ENCODE results near the gene TPRX2.
"Not testable (repeated sequence)": the region's sequence is repeated elsewhere in the genome, so short reads cannot be mapped to it uniquely, and the experiment has no call there.

The TPRX2 gene

GRCh38 chr19:47858646-47859285 is at the start of gene TPRX2:
Gene TPRX2, plus strand, starts transcription at chr19:47859235. Its CDS starts 12 bp downstream, at chr19:47859247.
- DNase-seq (ENCODE audit: low read depth); H3K4me3 ChIP-seq (ENCODE audit: low read length): not testable (repeated sequence)

GRCh38 chr19:47813304-47813994 is 45.6 kb upstream of the TPRX2 start:
- H3K4me3 ChIP-seq (ENCODE audit: low read length): no peak overlapping the region
- peak; percentile 47 for DNase-seq (ENCODE audit: low read depth)
- TF ChIP-seq CTCF (IDR thresholded peaks at IDR 0.05; ENCODE audit: insufficient read depth, low read depth, low read length, missing control alignments): peak; percentile 62

- TF ChIP-seq CTCF (IDR thresholded peaks at IDR 0.05; ENCODE audit: insufficient read depth, low read depth, low read length, missing control alignments): no peak
- H3K4me3 ChIP-seq (ENCODE audit: low read length): no peak overlapping the region
- DNase-seq (ENCODE audit: low read depth): no peak
Observed at GRCh38 chr19:47813995-47814328, 45.1 kb upstream of the TPRX2 start.

DNA sequence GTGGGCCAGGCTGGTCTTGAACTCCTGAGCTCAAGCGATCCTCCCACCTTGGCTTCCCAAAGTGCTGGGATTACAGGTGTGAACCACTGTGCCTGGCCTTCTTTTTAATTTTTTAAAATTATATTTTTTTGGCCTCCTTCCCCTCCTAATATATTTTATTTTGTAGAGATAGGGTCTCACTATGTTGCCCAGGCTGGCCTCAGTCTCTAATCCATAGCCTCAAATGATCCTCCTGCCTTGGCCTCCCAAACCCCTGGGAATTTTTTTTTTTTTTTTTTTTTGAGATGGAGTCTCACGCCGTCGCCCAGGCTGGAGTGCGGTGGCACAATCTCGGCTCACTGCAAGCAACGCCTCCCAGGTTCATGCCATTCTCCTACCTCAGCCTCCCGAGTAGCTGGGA is 42.8 kb upstream of the TPRX2 start:
- H3K4me3 ChIP-seq (ENCODE audit: low read length); DNase-seq (ENCODE audit: low read depth): not testable (repeated sequence)

DNA sequence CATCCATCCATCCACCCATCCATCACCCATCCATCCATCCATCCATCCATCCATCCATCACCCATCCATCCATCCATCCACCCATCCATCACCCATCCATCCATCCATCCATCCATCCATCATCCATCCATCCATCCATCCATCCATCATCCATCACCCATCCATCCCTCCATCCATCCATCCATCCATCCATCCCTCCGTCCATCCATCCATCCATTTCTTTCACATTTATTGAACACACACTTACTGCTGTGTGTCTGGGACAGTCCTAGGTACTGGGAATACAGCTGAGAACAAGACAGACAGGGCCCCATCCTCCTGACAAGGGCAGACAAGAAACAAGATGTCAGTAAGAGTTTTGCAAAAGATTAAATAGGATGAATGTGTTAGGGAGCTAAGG is 40.8 kb upstream of the TPRX2 start:
- not testable (repeated sequence) for DNase-seq (ENCODE audit: low read depth); H3K4me3 ChIP-seq (ENCODE audit: low read length)

- no peak for DNase-seq (ENCODE audit: low read depth)
- H3K4me3 ChIP-seq (ENCODE audit: low read length): no peak overlapping the region
- TF ChIP-seq CTCF (IDR thresholded peaks at IDR 0.05; ENCODE audit: insufficient read depth, low read depth, low read length, missing control alignments): no peak
Observed at GRCh38 chr19:47819858-47820257, 39.2 kb upstream of the TPRX2 start.

- TF ChIP-seq CTCF (IDR thresholded peaks at IDR 0.05; ENCODE audit: insufficient read depth, low read depth, low read length, missing control alignments): no peak
- no peak overlapping the region for H3K4me3 ChIP-seq (ENCODE audit: low read length)
- DNase-seq (ENCODE audit: low read depth): no peak
Observed at GRCh38 chr19:47820410-47820809, 38.6 kb upstream of the TPRX2 start.

- TF ChIP-seq CTCF (IDR thresholded peaks at IDR 0.05; ENCODE audit: insufficient read depth, low read depth, low read length, missing control alignments): no peak
- no peak within 1 kb of the TSS for H3K4me3 ChIP-seq (ENCODE audit: low read length)
- no peak for DNase-seq (ENCODE audit: low read depth)
Observed at GRCh38 chr19:47821460-47822020, 37.5 kb upstream of the TPRX2 start, which contains the start of gene CRX. Gene CRX, plus strand, starts transcription at chr19:47821937. Its CDS starts 12,507 bp downstream, at chr19:47834444.
